Panc1 (cell line): ENCODE measurements around the gene OAS3. TPM values are rescaled to one million over a fixed set of nuclear protein-coding genes. Genes with fewer than 3 reads are reported as not detected.

Experiments used
- ATAC-seq: fragments of 200-7000 bp; cut with Tn5 transposase; 2 replicates; pipeline ENCODE4 v1.9.1; 2020; ENCODE audit warnings: mild to moderate bottlenecking, moderate library complexity
- BruUV-seq: library from RNA; stranded (reverse); fragments of 400-500 nt; replicated peaks from 2 replicates; lab custom pipeline; 2021; lab: Mats Ljungman, UMichigan
- CTCF ChIA-PET: fragments of 300-600 bp; sonication (Branson Sonifier 250); formaldehyde crosslinking; loops from one replicate; lab custom pipeline; 2022; ENCODE audit warnings: antibody characterized with exemption; lab: Charles Lee
- POLR2A ChIA-PET: fragments of 300-600 bp; sonication (Branson Sonifier 250); formaldehyde crosslinking; loops from one replicate; lab custom pipeline; 2022; ENCODE audit warnings: antibody characterized with exemption; lab: Charles Lee
- DNase-seq: peaks from one replicate; pipeline ENCODE4 v3.0.0-alpha.2; 2010; ENCODE audit warnings: low read depth, low spot score
- H3K27ac ChIP-seq: 2 replicates; pipeline ENCODE4 v1.5.1; 2011; ENCODE audit warnings: mild to moderate bottlenecking, low read length, inconsistent platforms
- H3K27me3 ChIP-seq: fragments of 200-500 bp; sonication (Bioruptor generic); 2 replicates; pipeline ENCODE4 v1.6.0; 2014; ENCODE audit warnings: low read length, inconsistent platforms; ENCODE audit not compliant: control insufficient read depth, insufficient read depth
- H3K36me3 ChIP-seq: fragments of 200-500 bp; sonication (Bioruptor generic); 2 replicates; pipeline ENCODE4 v1.5.1; 2014; ENCODE audit warnings: inconsistent platforms, mild to moderate bottlenecking, low read length, moderate library complexity; ENCODE audit not compliant: control insufficient read depth, insufficient read depth
- H3K4me1 ChIP-seq: 2 replicates; pipeline ENCODE4 v1.5.1; 2011; ENCODE audit warnings: inconsistent platforms, mild to moderate bottlenecking, low read length, moderate library complexity; ENCODE audit not compliant: control insufficient read depth, insufficient read depth
- H3K4me3 ChIP-seq, 2 experiments: 2 replicates each; pipeline ENCODE4 v1.5.1; 2011 to 2012; ENCODE audit warnings: low read depth in 2 of 2, low read length in 2 of 2, mild to moderate bottlenecking in 2 of 2, inconsistent platforms in 1 of 2, moderate library complexity in 1 of 2
- H3K9me3 ChIP-seq: fragments of 200-500 bp; sonication (Bioruptor generic); 2 replicates; pipeline ENCODE4 v1.5.1; 2014; ENCODE audit warnings: low read depth, mild to moderate bottlenecking, inconsistent platforms, low read length, moderate library complexity; ENCODE audit not compliant: control insufficient read depth, insufficient read depth
- CTCF ChIP-seq: fragments of 450-650 bp; IDR thresholded peaks from 2 replicates; pipeline ENCODE4 v1.5.1; 2017; ENCODE audit warnings: mild to moderate bottlenecking
- POLR2AphosphoS5 ChIP-seq: IDR thresholded peaks from 2 replicates; pipeline ENCODE4 v1.6.1; 2012; ENCODE audit warnings: mild to moderate bottlenecking, low read depth, low read length, moderate library complexity
- REST ChIP-seq, 2 experiments: IDR thresholded peaks; 2 replicates each; pipeline ENCODE4 v1.6.1; 2011 to 2012; ENCODE audit warnings: low read depth in 2 of 2, control low read depth in 1 of 2, low read length in 1 of 2, mild to moderate bottlenecking in 1 of 2, moderate library complexity in 1 of 2; ENCODE audit not compliant: insufficient read depth in 1 of 2
- SIN3A ChIP-seq: IDR thresholded peaks from 2 replicates; pipeline ENCODE4 v1.6.1; 2012; ENCODE audit warnings: low read depth, mild to moderate bottlenecking, low read length, moderate library complexity, borderline replicate concordance; ENCODE audit not compliant: insufficient read depth
- TCF7L2 ChIP-seq: IDR thresholded peaks from 2 replicates; pipeline ENCODE4 v1.6.1; 2011; ENCODE audit warnings: mild to moderate bottlenecking, low read depth, low read length, inconsistent platforms
- in situ Hi-C: cut with HindIII; loops from 2 replicates; pipeline ENCODE4 v1.10.0; 2016; ENCODE audit warnings: low sequenced_read_pairs, low pct_unique_long_range_greater_than_20kb
- intact Hi-C: fragments of 100-400 bp; cut with micrococcal nuclease; formaldehyde crosslinking; loops from one replicate; pipeline ENCODE4 v1.10.0; 2022; ENCODE audit not compliant: unreplicated experiment
- total RNA-seq: library from RNA; stranded (reverse); gene quantifications from one replicate; pipeline ENCODE4 v1.2.1, GENCODE V29; 2021; ENCODE audit not compliant: unreplicated experiment

The OAS3 gene
- total RNA-seq, 1 experiment from 2014 or later: 33.3 TPM

GRCh38 chr12:112928978-112929377 is 9.3 kb upstream of the OAS3 start:
- in situ Hi-C loops: no loop called here

GRCh38 chr12:112929715-112930114 is 8.6 kb upstream of the OAS3 start:
- H3K27me3 ChIP-seq: no peaks in the 10 kb centered on the region; the same call in 1 of the 2 replicates
- DNase-seq (no peak), ATAC-seq (no peak)
- intact Hi-C loops (no loop called here), in situ Hi-C loops (no loop called here)
- POLR2A ChIA-PET: no interaction called here
- no peaks in the 10 kb centered on the region for H3K9me3 ChIP-seq
- no peak overlapping the region for H3K27ac ChIP-seq
- no peak for TF ChIP-seq TCF7L2
- H3K4me1 ChIP-seq: 0 out of 2 replicates have a peak, but pooled peaks cover 4% of the 10 kb centered on the region
- H3K4me3 ChIP-seq: no peak overlapping the region
- CTCF ChIA-PET: no interaction called here
- no peaks in the 10 kb centered on the region for H3K36me3 ChIP-seq
- BruUV-seq: no TSS peak

More at GRCh38 chr12:112928978-112929377, 9.3 kb upstream of the OAS3 start:
- no peak for TF ChIP-seq POLR2AphosphoS5
- H3K36me3 ChIP-seq: no peaks in the 10 kb centered on the region
- H3K27me3 ChIP-seq: no peaks in the 10 kb centered on the region; the same call in 1 of the 2 replicates
- BruUV-seq: no TSS peak
- no peak for ATAC-seq
- 0 out of 2 replicates have a peak, but pooled peaks cover 4% of the 10 kb centered on the region for H3K4me1 ChIP-seq
- intact Hi-C loops: no loop called here
- no peak overlapping the region for H3K27ac ChIP-seq
- ChIA-PET POLR2A (no interaction called here), CTCF (no interaction called here)
- no peak for DNase-seq
- H3K9me3 ChIP-seq: no peaks in the 10 kb centered on the region
- H3K4me3 ChIP-seq: no peak overlapping the region

- BruUV-seq: no TSS peak
- ATAC-seq (no peak), DNase-seq (no peak)
- CTCF ChIA-PET: no interaction called here
- 0 out of 2 replicates have a peak, but pooled peaks cover 4% of the 10 kb centered on the region for H3K4me1 ChIP-seq
- H3K27ac ChIP-seq: no peak overlapping the region
- H3K4me3 ChIP-seq: no peak overlapping the region
- POLR2A ChIA-PET: no interaction called here
- intact Hi-C loops: no loop called here
- no peaks in the 10 kb centered on the region for H3K9me3 ChIP-seq
- no peaks in the 10 kb centered on the region for H3K36me3 ChIP-seq
- TF ChIP-seq REST (IDR thresholded peaks at IDR 0.05; ENCODE audit: insufficient read depth in 1 of 2, low read depth in 2 of 2, low read length in 1 of 2): no peak
- no peak for TF ChIP-seq CTCF
- TF ChIP-seq POLR2AphosphoS5: no peak
- TF ChIP-seq TCF7L2: no peak
- TF ChIP-seq SIN3A: no peak
- in situ Hi-C loops: no loop called here
- H3K27me3 ChIP-seq: no peaks in the 10 kb centered on the region
Observed at GRCh38 chr12:112930350-112930749, 7.9 kb upstream of the OAS3 start.
